Epithelial cell of esophagus (primary cell): ENCODE results near the gene LFNG.

Source experiments
- DNase-seq: peaks from one replicate; pipeline ENCODE4 v3.0.0; 2010; ENCODE audit warnings: low read depth
- H3K4me3 ChIP-seq: 2 replicates; pipeline ENCODE4 v1.5.1; 2011; ENCODE audit warnings: mild to moderate bottlenecking, low read length, control low read depth
- CTCF ChIP-seq: IDR thresholded peaks from 2 replicates; pipeline ENCODE4 v1.5.1; 2011; ENCODE audit warnings: low read depth, mild to moderate bottlenecking, low read length, control low read depth, inconsistent platforms; ENCODE audit not compliant: insufficient read depth; ENCODE audit errors: missing control alignments

Gene LFNG

GRCh38 chr7:2497500-2498336 is 21.9 kb upstream of the LFNG start:
- TF ChIP-seq CTCF, result no peak
- DNase-seq, result no peak
- H3K4me3 ChIP-seq, result no peak overlapping the region

GRCh38 chr7:2498708-2499107 is 20.9 kb upstream of the LFNG start:
- H3K4me3 ChIP-seq, result no peak overlapping the region
- TF ChIP-seq CTCF, result no peak
- DNase-seq, result no peak

GRCh38 chr7:2499181-2499580 is 20.4 kb upstream of the LFNG start:
- H3K4me3 ChIP-seq, result no peak overlapping the region
- no peak for DNase-seq
- TF ChIP-seq CTCF, result no peak

GRCh38 chr7:2499719-2500430 is 19.7 kb upstream of the LFNG start:
- no peak for DNase-seq
- no peak overlapping the region for H3K4me3 ChIP-seq
- TF ChIP-seq CTCF, result no peak

- DNase-seq, result no peak
- TF ChIP-seq CTCF, result no peak
- no peak overlapping the region for H3K4me3 ChIP-seq
These were observed 18.9 kb upstream of the LFNG start for GRCh38 chr7:2500701-2501100.

GRCh38 chr7:2501947-2502646 is 17.5 kb upstream of the LFNG start:
- TF ChIP-seq CTCF, result no peak
- no peak for DNase-seq
- no peak overlapping the region for H3K4me3 ChIP-seq

- no peak for DNase-seq
- TF ChIP-seq CTCF, result no peak
- no peak overlapping the region for H3K4me3 ChIP-seq
These were observed 17.0 kb upstream of the LFNG start for GRCh38 chr7:2502647-2502966.
